ENCODE measurements around the gene DCAF4. TPM values are rescaled to one million over a fixed set of nuclear protein-coding genes. Genes with fewer than 3 reads are reported as not detected.

Gene DCAF4
- total and polyA plus RNA-seq, 2 donors from 2014 or later: 11.0 to 23.1 TPM

DNA sequence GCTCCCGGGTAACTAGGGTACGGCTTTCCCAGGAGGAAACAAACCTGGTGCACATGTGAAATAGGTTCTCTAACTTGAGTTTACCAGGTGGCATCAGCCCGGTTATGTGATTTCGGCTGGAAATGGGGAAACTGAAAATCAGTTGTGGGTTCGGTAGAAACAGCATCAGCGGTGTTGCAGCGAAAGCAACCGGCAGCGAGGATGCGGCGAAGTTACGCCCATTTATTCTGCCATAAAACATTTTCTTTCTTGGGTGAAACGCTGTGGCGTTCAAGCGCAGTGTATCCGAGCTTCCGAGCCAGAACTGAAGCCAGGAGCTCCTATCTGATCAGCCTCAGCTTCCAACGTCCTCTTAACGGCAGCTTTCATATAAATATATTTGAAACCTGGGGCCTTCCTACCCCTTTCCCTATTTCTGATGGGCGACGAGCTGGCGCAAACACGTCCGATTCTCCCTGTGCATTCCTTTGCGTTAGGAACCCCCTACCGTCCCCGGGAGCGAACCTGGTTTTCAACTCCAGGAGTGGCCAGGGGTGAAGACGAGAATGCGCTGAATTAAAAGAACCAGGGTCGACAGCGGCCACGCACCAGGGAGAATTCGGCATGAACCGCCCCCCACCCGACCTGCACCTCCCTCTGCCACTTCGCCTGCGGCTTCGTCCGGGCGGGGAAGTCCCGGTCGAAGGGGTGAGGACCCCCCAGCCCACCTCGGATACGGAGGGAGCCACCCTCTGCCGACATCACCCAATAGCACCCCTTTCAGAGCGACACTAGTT is 34.0 kb upstream of the DCAF4 start:
- DNase-seq (peak; percentile 34 to 70 (median 69)), FAIRE-seq (no peak)
- Histone ChIP-seq H3K36me3 (ENCODE audit: control insufficient read depth in 2 of 3, insufficient read depth in 3 of 3, low read length in 3 of 3) (no peaks in the 10 kb centered on the region), H3K27ac (ENCODE audit: low read depth in 2 of 2, low read length in 2 of 2) (no peak overlapping the region), H3K4me1 (ENCODE audit: control insufficient read depth in 2 of 3, insufficient read depth in 2 of 3, low read depth in 1 of 3, low read length in 3 of 3) (peaks cover 0 to 11% (median 4%) of the 10 kb centered on the region in 3 donors), H3K9me3 (ENCODE audit: control insufficient read depth in 2 of 3, insufficient read depth in 1 of 3, low read length in 3 of 3) (no peaks in the 10 kb centered on the region), H3K9ac (ENCODE audit: low read length in 3 of 3) (peak overlapping the region; percentile 11 to 58 (median 35)), H3K27me3 (ENCODE audit: control insufficient read depth, insufficient read depth, low read length) (no peaks in the 10 kb centered on the region), H3K4me3 (ENCODE audit: low read length in 3 of 3) (peak overlapping the region; percentile 63 to 81 (median 64))
- intact Hi-C loops (cut with DNase I): no loop called here
- TF ChIP-seq CTCF (IDR thresholded peaks at IDR 0.05; ENCODE audit: borderline replicate concordance, extremely low read depth, insufficient read depth): no peak

GRCh38 chr14:72892879-72893635 is 33.2 kb upstream of the DCAF4 start:
- H3K9ac ChIP-seq (ENCODE audit: low read length in 3 of 3): peak overlapping the region in 1 of 3 donors; percentile 58
- no peaks in the 10 kb centered on the region for H3K36me3 ChIP-seq (ENCODE audit: control insufficient read depth in 2 of 3, insufficient read depth in 3 of 3, low read length in 3 of 3)
- FAIRE-seq: no peak
- H3K27ac ChIP-seq (ENCODE audit: low read depth in 2 of 2, low read length in 2 of 2): no peak overlapping the region
- DNase-seq: peak in 3 of 5 donors; percentile 25 to 71 (median 61)
- H3K4me3 ChIP-seq (ENCODE audit: low read length in 3 of 3): peak overlapping the region; percentile 63 to 81 (median 64)
- intact Hi-C loops (cut with DNase I): no loop called here
- H3K27me3 ChIP-seq (ENCODE audit: control insufficient read depth, insufficient read depth, low read length): no peaks in the 10 kb centered on the region
- TF ChIP-seq CTCF (IDR thresholded peaks at IDR 0.05; ENCODE audit: borderline replicate concordance, extremely low read depth, insufficient read depth): no peak
- H3K4me1 ChIP-seq (ENCODE audit: control insufficient read depth in 2 of 3, insufficient read depth in 2 of 3, low read depth in 1 of 3, low read length in 3 of 3): peaks cover 0 to 11% (median 3%) of the 10 kb centered on the region in 3 donors
- no peaks in the 10 kb centered on the region for H3K9me3 ChIP-seq (ENCODE audit: control insufficient read depth in 2 of 3, insufficient read depth in 1 of 3, low read length in 3 of 3)

DNA sequence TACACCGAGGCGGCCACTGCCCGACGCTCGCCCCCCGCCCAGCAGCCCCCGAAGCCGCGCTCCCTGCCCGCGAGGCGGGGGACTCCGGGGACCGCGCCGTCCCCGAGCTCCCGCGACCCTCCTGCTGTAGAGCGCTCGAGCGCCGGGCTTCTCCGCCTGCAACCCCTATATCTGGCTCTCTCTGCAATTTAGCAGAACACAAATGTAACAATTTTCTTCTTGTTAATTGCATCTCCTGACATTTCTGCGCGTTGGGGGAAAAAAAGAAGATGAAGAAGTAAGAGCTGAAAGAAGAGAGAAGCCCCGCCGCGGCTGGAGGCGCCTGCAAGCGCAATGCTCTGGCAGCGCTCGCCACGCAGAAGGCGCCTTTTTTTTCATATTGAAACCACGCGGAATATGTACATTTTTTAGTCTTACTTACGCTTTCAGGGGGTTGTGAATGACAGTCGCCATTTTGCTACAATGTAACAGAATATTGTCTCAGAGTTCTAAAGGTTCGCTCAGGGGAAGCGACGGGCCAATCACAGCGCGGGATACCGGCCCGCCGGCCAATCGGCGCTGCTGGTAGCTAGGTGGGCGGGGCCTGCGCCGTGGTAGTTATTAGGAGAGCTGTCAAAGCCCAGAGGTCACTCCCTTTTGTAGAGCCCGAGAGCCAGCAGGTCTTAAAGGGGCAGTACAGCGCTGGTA is 32.5 kb upstream of the DCAF4 start, which contains the start of gene DPF3:
DPF3 (minus strand) TSS at position 466 of the 687 bp plus-strand sequence; CDS start at position 453, 13 bp downstream.
- H3K9ac ChIP-seq (ENCODE audit: low read length in 3 of 3): peak within 1 kb of the TSS; percentile 52 to 64 (median 58)
- DNase-seq (peak; percentile 96 to 98 (median 97)), FAIRE-seq (peak; percentile 95)
- no peaks in the 10 kb centered on the region for H3K27me3 ChIP-seq (ENCODE audit: control insufficient read depth, insufficient read depth, low read length)
- no peak for TF ChIP-seq CTCF (IDR thresholded peaks at IDR 0.05; ENCODE audit: borderline replicate concordance, extremely low read depth, insufficient read depth)
- H3K4me3 ChIP-seq (ENCODE audit: low read length in 3 of 3): peak within 1 kb of the TSS; percentile 80 to 85 (median 81)
- intact Hi-C loops (cut with DNase I): no loop called here
- peaks cover 0 to 11% (median 0%) of the 10 kb centered on the region in 3 donors for H3K4me1 ChIP-seq (ENCODE audit: control insufficient read depth in 2 of 3, insufficient read depth in 2 of 3, low read depth in 1 of 3, low read length in 3 of 3)
- no peaks in the 10 kb centered on the region for H3K9me3 ChIP-seq (ENCODE audit: control insufficient read depth in 2 of 3, insufficient read depth in 1 of 3, low read length in 3 of 3)
- H3K27ac ChIP-seq (ENCODE audit: low read depth in 2 of 2, low read length in 2 of 2): peak within 1 kb of the TSS; percentile 49 to 64
- no peaks in the 10 kb centered on the region for H3K36me3 ChIP-seq (ENCODE audit: control insufficient read depth in 2 of 3, insufficient read depth in 3 of 3, low read length in 3 of 3)
